GM18499 (cell line): ENCODE results near the gene SRP54.
"Not testable (repeated sequence)": the region's sequence is repeated elsewhere in the genome, so short reads cannot be mapped to it uniquely, and the experiment has no call there.

Experiments
- ATAC-seq: cut with Tn5 transposase; IDR thresholded peaks from one replicate; pipeline ENCODE4 v1.9.1; 2021; ENCODE audit warnings: moderate number of reproducible peaks; ENCODE audit not compliant: insufficient read depth, unreplicated experiment

The SRP54 gene

GRCh38 chr14:34981743-34982420 lies 910 bp upstream of the SRP54 start:
- ATAC-seq, result peak; percentile 2

- ATAC-seq, result peak; percentile 7
Observed at GRCh38 chr14:34983148-34983760, 462 bp downstream of the SRP54 start.

GRCh38 chr14:34983786-34984185 lies 994 bp downstream of the SRP54 start:
- no peak for ATAC-seq

GRCh38 chr14:34985740-34986139 lies 2.9 kb downstream of the SRP54 start:
- no peak for ATAC-seq

- ATAC-seq, result no peak
Observed at GRCh38 chr14:34987180-34987579, 4.4 kb downstream of the SRP54 start.

- ATAC-seq, result no peak
Observed at GRCh38 chr14:34989762-34990161, 7.0 kb downstream of the SRP54 start.

GRCh38 chr14:34993426-34993825 lies 10.6 kb downstream of the SRP54 start:
- no peak for ATAC-seq

GRCh38 chr14:34994668-34995067 lies 11.9 kb downstream of the SRP54 start:
- no peak for ATAC-seq

GRCh38 chr14:34997762-34998161 lies 15.0 kb downstream of the SRP54 start:
- no peak for ATAC-seq

GRCh38 chr14:34999500-34999899 lies 16.7 kb downstream of the SRP54 start:
- ATAC-seq, result no peak

GRCh38 chr14:35001621-35002020 lies 18.8 kb downstream of the SRP54 start:
- ATAC-seq, result no peak

- no peak for ATAC-seq
Observed at GRCh38 chr14:35004839-35005238, 22.0 kb downstream of the SRP54 start.

- ATAC-seq, result no peak
Observed at GRCh38 chr14:35016568-35016967, 33.8 kb downstream of the SRP54 start.

GRCh38 chr14:35020713-35021112 lies 37.9 kb downstream of the SRP54 start:
- ATAC-seq, result no peak

GRCh38 chr14:35028435-35028834 lies 45.6 kb downstream of the SRP54 start:
- ATAC-seq, result no peak

GRCh38 chr14:35032562-35032961 lies 49.8 kb downstream of the SRP54 start:
- no peak for ATAC-seq

- ATAC-seq, result no peak
Observed at GRCh38 chr14:35034440-35034833, 51.6 kb downstream of the SRP54 start.

- ATAC-seq, result not testable (repeated sequence)
Observed at GRCh38 chr14:35034944-35035554, 52.3 kb downstream of the SRP54 start.

GRCh38 chr14:35038312-35038711 lies 55.5 kb downstream of the SRP54 start:
- not testable (repeated sequence) for ATAC-seq

GRCh38 chr14:35042632-35043031 lies 59.8 kb downstream of the SRP54 start:
- ATAC-seq, result no peak

- ATAC-seq, result no peak
Observed at GRCh38 chr14:35043046-35043445, 60.3 kb downstream of the SRP54 start.
